Measurements from ENCODE around the gene MADD. TPM values are rescaled to one million over a fixed set of nuclear protein-coding genes. Genes with fewer than 3 reads are reported as not detected.

The MADD gene
- total RNA-seq, 1 experiment from 2014 or later = 41.0 TPM

DNA sequence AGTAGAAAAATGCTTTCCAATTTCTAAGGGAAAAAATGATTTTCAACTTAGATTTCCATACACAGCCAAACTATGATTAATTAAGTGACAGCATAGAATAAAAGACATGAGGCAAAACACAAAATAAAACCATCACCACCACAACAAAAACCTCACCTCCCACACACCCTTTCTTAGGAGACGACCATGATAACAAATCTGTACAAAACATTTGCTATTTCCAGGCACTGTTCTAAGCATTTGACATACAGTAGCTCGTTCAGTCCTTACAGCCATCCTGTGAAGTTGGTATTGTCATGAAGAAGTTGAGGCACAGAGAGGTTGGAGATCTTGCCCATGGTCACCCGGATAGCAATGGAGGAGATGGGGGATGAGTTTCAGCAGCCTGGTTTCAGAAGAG is 99.7 kb downstream of the MADD start:
- H3K4me3 Mint-ChIP-seq = no peak overlapping the region
- no peaks in the 10 kb centered on the region for H3K27me3 ChIP-seq (ENCODE audit: insufficient read depth, low read length)
- no CpG with 5 or more reads among the region's 3 CpGs for WGBS (ENCODE audit: extremely low coverage, insufficient read length, low lambda C conversion rate)

More for the DNA sequence above, 99.7 kb downstream of the MADD start:
- H3K14ac ChIP-seq (ENCODE audit: insufficient read depth, low read length) = no peak overlapping the region
- H2BK120ac ChIP-seq (ENCODE audit: low read depth, low read length, poor library complexity, severe bottlenecking) = no peak overlapping the region
- H4K8ac ChIP-seq (replicated peaks; ENCODE audit: insufficient read length, low read depth, low read length) = no peak overlapping the region
- H3T11ph ChIP-seq (ENCODE audit: low read length) = no peak overlapping the region
- no peak overlapping the region for H2BK5ac ChIP-seq (ENCODE audit: insufficient read length, low read length)
- no peak overlapping the region for H3K18ac ChIP-seq (ENCODE audit: insufficient read length, low read depth, low read length)
- H3K9ac ChIP-seq (ENCODE audit: extremely low read depth, insufficient read length, low read length) = no peak overlapping the region
- H2BK20ac ChIP-seq (ENCODE audit: low read depth, low read length, poor library complexity, severe bottlenecking) = no peak overlapping the region
- no peaks in the 10 kb centered on the region for H3K9me3 ChIP-seq (ENCODE audit: control insufficient read depth, low read depth, low read length)
- no peaks in the 10 kb centered on the region for H3K4me1 ChIP-seq (ENCODE audit: insufficient read depth, low read length)
- no peak overlapping the region for H4K5ac ChIP-seq (ENCODE audit: insufficient read length, low read depth, low read length)
- no peak overlapping the region for H2AK5ac ChIP-seq (ENCODE audit: insufficient read length, low read length)
- H4K20me1 ChIP-seq (ENCODE audit: control insufficient read depth, insufficient read depth, insufficient read length) = no peaks in the 10 kb centered on the region
- no peak overlapping the region for H2AFZ ChIP-seq (ENCODE audit: low read length)
- no peaks in the 10 kb centered on the region for H3K36me3 Mint-ChIP-seq (ENCODE audit: insufficient read depth in 1 of 3, low read depth in 3 of 3)
- no peaks in the 10 kb centered on the region for H3K79me2 ChIP-seq (ENCODE audit: insufficient read depth, low read length)
- no peak overlapping the region for H2BK12ac ChIP-seq (ENCODE audit: insufficient read length, low read depth, low read length)
- no peak overlapping the region for H2BK15ac ChIP-seq (ENCODE audit: low read depth, low read length)
- H3K9me3 Mint-ChIP-seq = no peaks in the 10 kb centered on the region
- no peak overlapping the region for H3K27ac ChIP-seq (ENCODE audit: insufficient read length, low read depth, low read length)
- H3K4me1 Mint-ChIP-seq = no peaks in the 10 kb centered on the region
- no peak overlapping the region for H3K27ac Mint-ChIP-seq
- H3K56ac ChIP-seq (ENCODE audit: insufficient read length, low read depth, low read length) = no peak overlapping the region
- no peaks in the 10 kb centered on the region for H3K79me1 ChIP-seq (ENCODE audit: insufficient read depth, low read depth, low read length, poor library complexity, severe bottlenecking)
- H3K4me2 ChIP-seq (ENCODE audit: insufficient read depth, insufficient read length, low read length) = no peak overlapping the region
- H3K4ac ChIP-seq (ENCODE audit: low read depth, low read length) = no peak overlapping the region
- TF ChIP-seq, protein P1, sequence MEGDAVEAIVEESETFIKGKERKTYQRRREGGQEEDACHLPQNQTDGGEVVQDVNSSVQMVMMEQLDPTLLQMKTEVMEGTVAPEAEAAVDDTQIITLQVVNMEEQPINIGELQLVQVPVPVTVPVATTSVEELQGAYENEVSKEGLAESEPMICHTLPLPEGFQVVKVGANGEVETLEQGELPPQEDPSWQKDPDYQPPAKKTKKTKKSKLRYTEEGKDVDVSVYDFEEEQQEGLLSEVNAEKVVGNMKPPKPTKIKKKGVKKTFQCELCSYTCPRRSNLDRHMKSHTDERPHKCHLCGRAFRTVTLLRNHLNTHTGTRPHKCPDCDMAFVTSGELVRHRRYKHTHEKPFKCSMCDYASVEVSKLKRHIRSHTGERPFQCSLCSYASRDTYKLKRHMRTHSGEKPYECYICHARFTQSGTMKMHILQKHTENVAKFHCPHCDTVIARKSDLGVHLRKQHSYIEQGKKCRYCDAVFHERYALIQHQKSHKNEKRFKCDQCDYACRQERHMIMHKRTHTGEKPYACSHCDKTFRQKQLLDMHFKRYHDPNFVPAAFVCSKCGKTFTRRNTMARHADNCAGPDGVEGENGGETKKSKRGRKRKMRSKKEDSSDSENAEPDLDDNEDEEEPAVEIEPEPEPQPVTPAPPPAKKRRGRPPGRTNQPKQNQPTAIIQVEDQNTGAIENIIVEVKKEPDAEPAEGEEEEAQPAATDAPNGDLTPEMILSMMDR (conservative IDR thresholded peaks at IDR 0.05) = no peak
- no peaks in the 10 kb centered on the region; the same call in none of the 2 replicates for H3K27me3 Mint-ChIP-seq (ENCODE audit: low read depth)
- H4K91ac ChIP-seq (ENCODE audit: insufficient read length, low read depth, low read length) = no peak overlapping the region
- no peak overlapping the region for H3K23ac ChIP-seq (ENCODE audit: insufficient read length, low read depth, low read length)
- no peaks in the 10 kb centered on the region for H3K23me2 ChIP-seq (ENCODE audit: insufficient read length, low read depth, low read length, poor library complexity, severe bottlenecking)
- no peak for DNase-seq
